Measurements from ENCODE around the gene ADAMTS13. TPM values are rescaled to one million over a fixed set of nuclear protein-coding genes. Genes with fewer than 3 reads are reported as not detected.

Gene ADAMTS13
- total RNA-seq, 4 donors from 2014 or later, result 2.6 to 12.7 (median 7.2) TPM

GRCh38 chr9:133401588-133401987 is 20.6 kb upstream of the ADAMTS13 start:
- H3K4me1 ChIP-seq, result no peaks in the 10 kb centered on the region
- intact Hi-C loops (cut with DNase I; ENCODE audit: low total_unique reads) (no loop called here), in situ Hi-C loops (cut with MboI; ENCODE audit: low pct_ligation_motif_present in 1 of 4, low pct_unique_long_range_greater_than_20kb in 1 of 4, low sequenced_read_pairs in 3 of 4) (loop anchor here in 1 of 4 donors (10.0 kb wide), 1 partner anchor 83 kb away; no protein-coding TSS in a partner anchor)
- peaks cover 9% of the 10 kb centered on the region for H3K27me3 ChIP-seq
- H3K36me3 ChIP-seq, result peaks cover 0 to 7% (median 0%) of the 10 kb centered on the region in 4 donors
- DNase-seq, result no peak
- H3K9me3 ChIP-seq, result no peaks in the 10 kb centered on the region
- WGBS, 2 donors (ENCODE audit: low coverage in 1 of 2), result 73% methylated on average over 6 of the region's 6 CpGs; no CpG with 5 or more reads in 1 of the 2 donors
- H3K27ac ChIP-seq, result no peak overlapping the region
- H3K4me3 ChIP-seq, result no peak overlapping the region
- TF ChIP-seq POLR2A (IDR thresholded peaks at IDR 0.05), result no peak
- TF ChIP-seq EP300 (IDR thresholded peaks at IDR 0.05; ENCODE audit: low read depth), result no peak
- no peak for TF ChIP-seq POLR2AphosphoS5 (IDR thresholded peaks at IDR 0.05)
- TF ChIP-seq CTCF (IDR thresholded peaks at IDR 0.05), result no peak

GRCh38 chr9:133402689-133403088 is 19.5 kb upstream of the ADAMTS13 start:
- Histone ChIP-seq H3K9me3 (no peaks in the 10 kb centered on the region), H3K36me3 (peaks cover 0 to 9% (median 0%) of the 10 kb centered on the region in 4 donors)
- no peak for TF ChIP-seq POLR2A (IDR thresholded peaks at IDR 0.05)
- TF ChIP-seq EP300 (IDR thresholded peaks at IDR 0.05; ENCODE audit: low read depth), result no peak
- TF ChIP-seq CTCF (IDR thresholded peaks at IDR 0.05), result no peak
- TF ChIP-seq POLR2AphosphoS5 (IDR thresholded peaks at IDR 0.05), result no peak

DNA sequence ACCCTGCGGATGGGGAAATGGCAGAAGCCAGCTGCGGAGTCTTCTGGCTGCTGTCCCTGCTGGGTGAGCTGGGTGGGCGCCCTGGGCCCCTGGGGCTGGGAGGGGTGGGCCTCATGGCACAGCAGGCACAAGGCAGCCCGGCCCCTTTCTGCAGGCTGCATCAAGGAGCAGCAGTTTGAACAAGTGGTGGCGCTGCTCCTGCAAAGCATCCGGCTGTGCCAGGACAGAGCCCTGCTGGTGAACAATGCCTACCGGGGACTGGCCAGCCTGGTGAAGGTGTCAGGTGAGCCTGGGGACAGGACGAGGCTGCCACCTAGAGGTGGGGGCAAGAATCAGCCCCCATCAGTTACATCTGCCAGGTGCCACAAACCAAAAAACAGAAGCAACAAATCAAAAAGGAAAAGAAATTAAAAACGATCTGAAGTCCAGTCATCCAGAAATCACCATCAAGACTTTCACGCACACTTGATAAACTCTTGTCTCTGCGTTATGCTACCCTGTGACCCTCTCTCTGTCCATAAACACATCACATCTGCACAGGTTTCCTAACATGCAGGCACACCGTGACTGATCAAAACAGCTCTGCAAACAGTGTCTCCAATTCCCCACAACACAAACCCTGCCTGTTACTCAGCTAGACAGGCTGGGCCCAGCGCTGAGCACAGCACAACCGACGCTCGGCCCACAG is 18.3 kb upstream of the ADAMTS13 start:
- Histone ChIP-seq H3K9me3 (no peaks in the 10 kb centered on the region), H3K36me3 (peaks cover 0 to 10% (median 0%) of the 10 kb centered on the region in 4 donors), H3K4me1 (no peaks in the 10 kb centered on the region), H3K4me3 (no peak overlapping the region), H3K27me3 (no peaks in the 10 kb centered on the region), H3K27ac (no peak overlapping the region)
- in situ Hi-C loops (cut with MboI; ENCODE audit: low pct_ligation_motif_present in 1 of 4, low pct_unique_long_range_greater_than_20kb in 1 of 4, low sequenced_read_pairs in 3 of 4) (loop anchor here in 1 of 4 donors (10.0 kb wide), 1 partner anchor 81 kb away; no protein-coding TSS in a partner anchor), intact Hi-C loops (cut with DNase I; ENCODE audit: low total_unique reads) (no loop called here)
- WGBS, 2 donors (ENCODE audit: low coverage in 1 of 2), result 50 to 73% methylated on average over 3 to 16 of the region's 16 CpGs
- peak; percentile 66 for DNase-seq
- TF ChIP-seq POLR2A (IDR thresholded peaks at IDR 0.05) (no peak), EP300 (IDR thresholded peaks at IDR 0.05; ENCODE audit: low read depth) (no peak), POLR2AphosphoS5 (IDR thresholded peaks at IDR 0.05) (no peak), CTCF (IDR thresholded peaks at IDR 0.05) (peak; percentile 43 to 80 (median 70))

More at GRCh38 chr9:133402689-133403088, 19.5 kb upstream of the ADAMTS13 start:
- Histone ChIP-seq H3K4me3 (no peak overlapping the region), H3K27ac (no peak overlapping the region), H3K4me1 (no peaks in the 10 kb centered on the region), H3K27me3 (no peaks in the 10 kb centered on the region)
- in situ Hi-C loops (cut with MboI; ENCODE audit: low pct_ligation_motif_present in 1 of 4, low pct_unique_long_range_greater_than_20kb in 1 of 4, low sequenced_read_pairs in 3 of 4) (loop anchor here in 1 of 4 donors (10.0 kb wide), 1 partner anchor 82 kb away; no protein-coding TSS in a partner anchor), intact Hi-C loops (cut with DNase I; ENCODE audit: low total_unique reads) (no loop called here)
- 60 to 77% methylated on average over 1 to 7 of the region's 7 CpGs for WGBS, 2 donors (ENCODE audit: low coverage in 1 of 2)
- no peak for DNase-seq

GRCh38 chr9:133404454-133405002 is 17.6 kb upstream of the ADAMTS13 start:
- intact Hi-C loops (cut with DNase I; ENCODE audit: low total_unique reads), result no loop called here
- H3K4me1 ChIP-seq, result no peaks in the 10 kb centered on the region
- no peak overlapping the region for H3K27ac ChIP-seq
- WGBS, 2 donors (ENCODE audit: low coverage in 1 of 2), result 83 to 100% methylated on average over 2 to 9 of the region's 12 CpGs
- no peak overlapping the region for H3K4me3 ChIP-seq
- DNase-seq, result no peak
- in situ Hi-C loops (cut with MboI; ENCODE audit: low pct_ligation_motif_present in 1 of 4, low pct_unique_long_range_greater_than_20kb in 1 of 4, low sequenced_read_pairs in 3 of 4), result loop anchor here in 2 of 4 donors (5.0 to 10.0 kb wide), 2 partner anchors 78 to 80 kb away; no protein-coding TSS in a partner anchor
- TF ChIP-seq POLR2A (IDR thresholded peaks at IDR 0.05) (no peak), POLR2AphosphoS5 (IDR thresholded peaks at IDR 0.05) (no peak)
- no peaks in the 10 kb centered on the region for H3K9me3 ChIP-seq
- H3K27me3 ChIP-seq, result no peaks in the 10 kb centered on the region
- peaks cover 0 to 12% (median 0%) of the 10 kb centered on the region in 4 donors for H3K36me3 ChIP-seq

Data from transverse colon (tissue), 4 donors.